NCI-H146 treated with DMSO at 0.1 percent for 48 hours (cell line): Measurements from ENCODE around the gene NAGA.

Experiments
- DNase-seq: peaks from one replicate; lab custom pipeline; 2025; ENCODE audit not compliant: unreplicated experiment; lab: John Stamatoyannopoulos, UW

Gene NAGA

DNA sequence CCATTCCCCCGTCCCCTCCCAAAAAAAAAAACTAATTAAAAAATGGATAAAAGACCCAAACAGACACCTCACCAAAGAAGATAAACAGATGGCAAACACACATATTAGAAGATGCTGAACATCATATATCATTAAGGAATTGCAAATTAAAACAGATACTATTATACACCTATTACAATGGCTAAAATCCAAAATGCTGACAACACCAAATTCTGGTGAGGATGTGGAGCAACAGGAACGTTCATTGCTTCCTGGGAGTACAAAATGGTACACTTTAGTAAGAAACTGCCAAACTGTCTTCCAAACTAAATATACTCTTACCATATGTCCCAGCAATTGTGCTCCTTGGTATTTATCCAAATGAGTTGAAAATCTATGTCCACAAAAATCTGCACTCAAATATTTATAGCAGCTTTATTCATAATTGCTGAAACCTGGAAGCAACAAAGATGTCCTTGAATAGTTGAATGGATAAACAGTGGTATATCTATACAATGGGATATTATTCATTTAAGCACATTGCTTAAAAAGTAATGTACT, 19.9 kb downstream of the NAGA start:
- DNase-seq = no peak

DNA sequence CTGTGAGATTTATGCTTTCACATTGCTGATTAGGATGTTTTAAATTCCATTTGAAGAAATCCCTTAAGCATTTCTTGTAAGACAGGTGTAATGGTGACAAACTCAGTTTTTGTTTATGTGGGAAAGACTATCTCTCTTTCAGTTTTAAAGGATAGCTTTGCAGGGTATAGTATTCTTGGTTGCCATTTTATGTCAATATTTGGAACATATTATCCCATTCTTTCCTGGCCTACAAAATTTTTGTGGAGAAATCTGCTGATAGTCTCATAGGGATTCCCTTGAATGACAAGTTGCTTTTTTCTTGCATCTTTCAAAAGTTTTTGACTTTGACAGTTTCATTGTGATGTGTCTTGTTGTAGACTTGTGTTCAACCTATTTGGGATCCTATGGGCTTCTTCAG, 28.8 kb downstream of the NAGA start:
- DNase-seq = no peak

DNA sequence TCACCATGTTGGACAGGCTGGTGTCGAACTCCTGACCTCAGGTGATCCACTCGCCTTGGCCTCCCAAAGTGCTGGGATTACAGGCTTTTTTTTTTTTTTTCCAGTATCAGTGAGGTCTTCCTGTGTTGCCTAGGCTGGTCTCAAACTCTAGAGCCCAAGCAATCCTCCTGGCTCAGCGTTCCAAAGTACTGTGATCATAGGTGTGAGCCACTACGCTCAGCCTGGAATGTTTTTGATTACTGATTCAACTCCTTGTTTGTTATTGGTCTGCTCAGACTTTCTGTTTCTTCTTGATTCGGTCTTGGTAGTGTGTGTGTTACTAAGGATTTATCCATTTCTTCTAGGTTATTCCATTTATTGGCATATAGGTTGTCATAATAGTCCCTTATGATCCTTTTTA, 31.3 kb downstream of the NAGA start:
- no peak for DNase-seq

DNA sequence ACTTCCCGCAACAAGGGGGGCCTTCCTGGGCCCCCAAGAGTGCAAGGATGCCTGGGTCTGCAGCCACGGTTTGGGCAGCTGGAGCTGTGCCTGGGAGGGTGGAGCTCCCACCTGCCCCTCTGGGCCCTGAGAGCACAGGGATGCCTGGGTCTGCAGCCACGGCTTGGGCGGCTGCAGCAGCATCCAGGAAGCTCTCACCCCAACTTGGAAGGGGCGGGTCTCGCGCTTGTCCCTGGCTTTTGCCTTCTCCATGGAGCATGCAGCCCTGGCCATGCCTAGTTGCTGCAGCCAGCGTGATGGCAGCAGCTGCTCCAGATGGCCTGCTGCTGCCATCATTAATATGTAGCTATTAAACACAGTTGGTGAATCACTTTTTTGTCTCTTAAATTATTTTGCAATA, 35.4 kb downstream of the NAGA start:
- no peak for DNase-seq

DNA sequence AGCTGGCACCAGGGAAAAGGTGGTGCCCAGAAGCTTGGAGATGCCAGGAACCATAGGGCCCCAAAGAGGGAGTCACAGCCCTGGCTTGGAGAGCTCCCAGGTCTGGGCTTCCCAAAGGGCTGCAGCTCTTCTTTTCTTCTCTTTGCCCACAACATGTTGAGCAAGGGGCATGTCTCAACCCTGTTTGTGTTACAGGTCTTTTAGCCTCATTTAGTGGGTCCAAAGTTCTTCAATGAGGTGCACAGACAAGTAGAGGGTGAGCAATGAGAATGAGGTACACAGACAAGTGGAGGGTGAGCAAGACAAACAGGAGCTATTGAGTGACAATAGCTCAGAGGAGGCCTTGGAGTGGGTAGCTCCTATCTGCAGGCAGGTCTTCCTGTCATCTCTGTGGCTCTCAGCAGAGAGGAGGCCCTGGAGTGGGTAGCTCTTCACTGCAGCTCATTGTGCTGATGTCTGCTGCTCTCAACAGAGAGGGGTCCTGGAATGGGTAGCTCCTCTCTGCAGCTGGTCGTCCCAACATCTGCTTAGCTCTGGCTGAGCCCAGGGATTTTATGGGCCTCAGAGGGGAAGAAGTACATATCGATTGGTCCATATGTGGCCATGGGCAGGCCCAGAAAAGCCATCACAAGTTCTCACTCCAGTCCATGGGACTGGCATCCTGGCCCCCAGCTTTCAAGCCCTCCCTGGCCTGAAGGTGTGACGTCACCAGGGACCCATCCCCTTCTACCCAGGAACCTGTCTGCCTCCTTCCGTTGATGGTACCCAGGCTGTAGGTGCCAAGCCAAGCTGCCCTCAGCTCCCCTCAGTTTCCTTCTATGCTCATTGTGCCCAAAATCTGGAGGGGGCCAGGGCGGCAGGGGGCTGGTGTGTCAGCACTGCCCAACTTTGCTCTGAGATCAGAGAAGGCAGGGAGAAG, 37.1 kb downstream of the NAGA start:
- DNase-seq = no peak

DNA sequence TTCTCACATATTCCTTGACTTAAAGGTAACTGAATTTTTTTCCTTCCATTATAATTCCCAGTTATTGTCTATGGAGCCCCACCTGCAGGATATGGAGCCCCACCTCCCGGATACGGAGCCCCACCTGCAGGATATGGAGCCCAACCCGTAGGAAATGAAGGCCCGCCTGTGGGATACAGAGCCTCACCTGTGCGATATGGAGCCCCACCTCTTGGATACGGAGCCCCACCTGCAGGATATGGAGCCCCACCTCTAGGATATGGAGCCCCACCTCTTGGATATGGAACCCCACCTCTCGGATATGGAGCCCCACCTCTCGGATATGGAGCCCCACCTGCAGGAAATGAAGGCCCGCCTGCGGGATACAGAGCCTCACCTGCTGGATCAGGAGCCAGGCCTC, 43.9 kb downstream of the NAGA start:
- no peak for DNase-seq

DNA sequence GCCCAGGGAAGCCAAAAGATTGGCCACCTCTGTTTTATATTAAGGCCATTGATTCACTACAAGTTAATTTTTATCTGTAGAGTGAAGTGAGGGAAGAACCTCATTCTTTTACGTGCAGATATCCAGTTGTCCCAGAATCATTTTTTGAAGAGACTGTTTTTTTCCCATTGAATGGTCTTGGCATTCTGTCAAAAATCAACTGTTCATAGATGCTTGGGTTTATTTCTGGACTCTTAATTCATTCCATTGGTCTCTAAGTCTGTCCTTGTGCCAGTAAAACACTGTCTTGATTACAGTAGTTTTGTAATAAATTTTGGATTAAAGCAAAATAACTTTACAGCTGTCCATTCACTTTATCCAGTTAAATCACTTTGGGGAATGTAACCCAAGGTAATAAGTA, 45.2 kb downstream of the NAGA start:
- DNase-seq = no peak

DNA sequence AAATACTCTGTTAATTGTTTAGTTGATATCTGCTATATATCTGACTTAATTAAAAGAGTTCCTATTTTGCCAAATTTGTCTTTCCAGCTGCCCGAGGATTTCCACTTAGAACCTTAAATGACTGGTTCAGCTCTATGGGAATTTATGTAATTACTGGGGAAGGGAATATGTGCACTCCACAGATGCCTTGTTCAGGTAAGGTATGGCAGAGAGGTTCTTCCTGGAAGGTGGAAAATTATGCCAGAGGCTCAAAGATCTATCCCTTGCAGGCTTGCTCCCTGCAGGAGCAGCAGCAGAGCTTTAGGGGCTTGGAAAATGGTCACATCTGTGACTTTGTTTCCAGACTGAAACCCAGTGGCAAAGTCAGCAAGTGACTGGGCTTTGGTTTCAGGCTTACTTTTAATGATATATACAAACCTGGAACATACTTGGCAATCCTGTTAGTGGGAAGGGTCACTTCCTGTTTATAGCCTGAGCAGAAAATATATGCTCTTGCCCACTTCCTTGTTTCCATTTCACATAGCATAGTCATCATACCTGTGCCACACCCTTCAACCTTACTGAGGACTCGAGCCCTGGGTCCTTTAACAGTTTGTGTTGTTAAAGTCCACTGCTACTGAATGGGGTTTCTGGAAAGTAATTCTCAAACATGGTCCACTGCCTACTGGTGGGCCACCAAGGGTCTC, 48.3 kb downstream of the NAGA start:
- no peak for DNase-seq

DNA sequence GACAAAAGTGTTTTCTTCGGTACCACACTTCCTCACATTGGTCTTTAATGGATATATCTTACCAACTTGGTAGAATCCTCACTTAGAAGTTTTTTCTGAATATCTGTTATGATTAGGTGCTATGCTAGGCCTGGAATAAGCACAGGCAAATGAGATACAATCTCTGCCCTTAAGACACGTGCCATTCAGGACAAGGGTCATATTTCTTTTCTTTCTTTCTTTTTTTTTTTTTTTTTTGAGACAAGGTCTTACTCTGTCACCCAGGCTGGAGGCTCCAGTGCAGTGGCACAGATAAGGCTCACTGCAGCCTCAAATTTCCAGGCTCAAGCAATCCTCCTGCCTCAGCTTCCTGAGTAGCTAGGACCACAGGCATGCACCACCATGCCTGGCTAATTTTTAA, 49.0 kb downstream of the NAGA start:
- DNase-seq = no peak

DNA sequence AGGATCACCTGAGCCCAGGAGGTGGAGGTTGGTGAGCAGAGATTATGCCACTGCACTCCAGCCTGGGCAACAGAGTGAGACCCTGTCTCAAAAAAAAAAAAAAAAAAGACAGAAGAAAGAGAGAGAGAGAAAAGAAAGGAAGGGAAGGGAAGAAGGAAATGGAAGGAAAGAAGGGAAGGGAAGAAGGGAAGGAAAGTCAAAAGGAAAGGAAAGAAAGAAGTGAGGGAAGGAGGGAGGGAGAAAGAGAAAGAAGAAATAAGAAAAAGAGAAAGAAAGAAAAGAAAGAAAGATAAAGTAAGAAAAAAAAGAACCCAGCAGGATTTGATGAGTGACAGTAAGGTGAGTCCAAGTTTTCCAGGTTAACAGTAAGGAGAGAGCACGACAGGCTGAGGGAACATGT, 52.4 kb downstream of the NAGA start:
- no peak for DNase-seq

DNA sequence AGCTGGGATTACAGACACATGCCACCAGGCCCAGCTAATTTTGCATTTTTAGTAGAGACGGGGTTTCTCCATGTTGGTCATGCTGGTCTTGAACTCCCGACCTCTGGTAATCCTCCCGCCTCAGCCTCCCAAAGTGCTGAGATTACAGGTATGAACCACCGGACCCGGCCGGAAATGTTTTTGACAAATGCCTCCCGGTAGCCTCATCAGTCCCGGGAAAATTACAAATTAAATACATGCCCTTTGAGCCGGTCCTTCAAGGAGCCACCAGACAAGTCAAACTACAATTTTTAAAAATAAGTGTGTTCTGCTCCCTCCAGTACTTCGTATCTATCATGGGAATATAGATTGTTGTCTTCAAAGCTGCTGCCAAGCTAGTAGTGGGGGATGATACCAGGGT, 54.5 kb downstream of the NAGA start:
- DNase-seq = no peak

DNA sequence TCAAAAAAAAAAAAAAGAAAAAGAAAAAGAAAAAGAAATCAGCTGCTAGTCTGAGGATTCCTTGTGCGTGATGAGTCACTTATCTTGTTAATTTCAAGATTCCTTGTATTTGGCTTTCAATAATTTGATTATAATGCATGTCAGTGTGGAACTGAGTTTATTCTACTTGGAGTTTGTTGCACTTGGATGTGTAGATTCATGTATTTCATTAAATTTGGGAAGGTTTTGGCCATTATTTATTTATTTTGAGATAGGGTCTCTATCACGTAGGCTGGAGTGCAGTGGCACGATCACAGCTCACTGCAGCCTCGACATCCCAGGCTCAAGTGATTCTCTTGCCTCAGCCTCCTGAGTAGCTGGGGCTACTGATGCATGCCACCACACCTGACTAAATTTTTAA, 57.2 kb downstream of the NAGA start:
- DNase-seq = no peak

DNA sequence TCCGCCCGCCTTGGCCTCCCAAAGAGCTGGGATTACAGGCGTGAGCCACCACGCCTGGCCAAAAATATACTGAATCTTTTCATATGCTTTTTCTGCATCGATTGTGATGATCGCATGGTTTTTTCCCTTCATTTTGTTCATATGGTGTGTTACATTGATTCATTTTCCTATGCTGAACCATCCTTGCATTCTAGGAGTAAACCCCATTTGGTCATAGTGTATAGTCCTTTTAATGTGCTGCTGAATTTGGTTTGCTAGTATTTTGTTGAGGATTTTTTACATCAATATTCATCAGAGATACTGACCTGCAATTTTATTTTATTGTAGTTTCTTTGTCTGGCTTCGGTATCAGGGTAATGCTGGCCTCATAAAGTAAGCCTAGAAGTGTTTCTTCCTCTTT, 59.8 kb downstream of the NAGA start:
- DNase-seq = no peak
